NB4 (cell line): ENCODE measurements around the gene SLC25A5.

Experiments
- CTCF ChIP-seq: IDR thresholded peaks from one replicate; pipeline ENCODE4 v1.5.1; 2012; ENCODE audit warnings: low read depth, low read length
- MYC ChIP-seq: IDR thresholded peaks from 2 replicates; pipeline ENCODE4 v1.6.1; 2011; ENCODE audit warnings: low read depth, low read length

- TF ChIP-seq CTCF (no peak), MYC (no peak)
Measured at GRCh38 chrX:119419146-119419545, 49.1 kb upstream of the SLC25A5 start.
